SH-SY5Y (cell line): Measurements from ENCODE around the gene SUPT20HL2.

ENCODE experiments used
- GATA2 ChIP-seq: IDR thresholded peaks from 2 replicates; pipeline ENCODE4 v1.6.1; 2011; ENCODE audit warnings: mild to moderate bottlenecking, low read depth, low read length
- GATA3 ChIP-seq: IDR thresholded peaks from 2 replicates; pipeline ENCODE4 v1.6.1; 2011; ENCODE audit warnings: low read depth, mild to moderate bottlenecking, low read length, moderate library complexity

- TF ChIP-seq GATA2 (no peak), GATA3 (no peak)
Measured at GRCh38 chrX:24334461-24334860, 20.6 kb upstream of the SUPT20HL2 start.
